K562 (cell line): Measurements from ENCODE around the gene DUS1L. TPM values are rescaled to one million over a fixed set of nuclear protein-coding genes. Genes with fewer than 3 reads are reported as not detected.

ENCODE experiments used
- BRD4 ChIP-seq: fragments of 200-600 bp; sonication (generic); IDR thresholded peaks from 2 replicates; pipeline ENCODE4 v1.6.1; 2017; ENCODE audit warnings: inconsistent platforms
- CEBPG ChIP-seq, 3 experiments: fragments of 200-800 bp in 1 of 3; sonication (Bioruptor generic) in 1 of 3; sonication (generic) in 1 of 3; formaldehyde crosslinking in 1 of 3; IDR thresholded peaks in 2 of 3; conservative IDR thresholded peaks in 1 of 3; 2 replicates each; pipeline versions ENCODE4 v1.6.1 to v1.8.0; 2016 to 2022; ENCODE audit warnings: missing compliant biosample characterization in 2 of 3, missing genetic modification characterization in 2 of 3, mild to moderate bottlenecking in 1 of 3, missing genetic modification reagents in 1 of 3
- DDX20 ChIP-seq: fragments of 450-650 bp; IDR thresholded peaks from 2 replicates; pipeline ENCODE4 v1.6.1; 2016; ENCODE audit warnings: missing genetic modification characterization, low read depth, mild to moderate bottlenecking, missing compliant biosample characterization, moderate library complexity
- DPF2 ChIP-seq: fragments of 450-650 bp; IDR thresholded peaks from 2 replicates; pipeline ENCODE4 v1.6.1; 2016
- KAT2B ChIP-seq: IDR thresholded peaks from one replicate; pipeline ENCODE4 v1.6.1; 2012; ENCODE audit warnings: low read depth, mild to moderate bottlenecking, control low read depth, inconsistent platforms, low read length, moderate library complexity
- L3MBTL2 ChIP-seq: fragments of 450-650 bp; IDR thresholded peaks from 2 replicates; pipeline ENCODE4 v1.6.1; 2016; ENCODE audit warnings: mild to moderate bottlenecking, moderate library complexity
- NELFE ChIP-seq: IDR thresholded peaks from 2 replicates; pipeline ENCODE4 v1.6.1; 2011; ENCODE audit warnings: mild to moderate bottlenecking; ENCODE audit not compliant: insufficient read depth, insufficient read length
- PHB2 ChIP-seq: fragments of 450-650 bp; IDR thresholded peaks from 2 replicates; pipeline ENCODE4 v1.6.1; 2017; ENCODE audit warnings: low read depth
- RAD21 ChIP-seq, 2 experiments: fragments of 250-450 bp in 1 of 2; fragments of 450-650 bp in 1 of 2; sonication (Bioruptor Pico) in 1 of 2; formaldehyde crosslinking in 1 of 2; IDR thresholded peaks in 1 of 2; conservative IDR thresholded peaks in 1 of 2; 2 replicates each; pipeline versions ENCODE4 v1.4.0 to v1.8.0; 2020 to 2022; ENCODE audit warnings: mild to moderate bottlenecking in 2 of 2, moderate library complexity in 1 of 2
- U2AF1 ChIP-seq: fragments of 200-400 bp; formaldehyde crosslinking; optimal IDR thresholded peaks from 2 replicates; pipeline ENCODE3; 2017; ENCODE audit warnings: mild to moderate bottlenecking, low read depth, low read length, moderate library complexity
- ZMIZ1 ChIP-seq, 2 experiments: fragments of 150-350 bp in 1 of 2; IDR thresholded peaks; 2 replicates each; pipeline ENCODE4 v1.6.1; 2012 to 2016; ENCODE audit warnings: low read depth in 2 of 2, low read length in 2 of 2, mild to moderate bottlenecking in 1 of 2, moderate library complexity in 1 of 2
- ZNF282 ChIP-seq: sonication (generic); formaldehyde crosslinking; IDR thresholded peaks from 2 replicates; pipeline ENCODE4 v1.8.1; 2023; ENCODE audit warnings: missing genetic modification reagents
- ZNF644 ChIP-seq: fragments of 200-800 bp; sonication (Bioruptor generic); IDR thresholded peaks from 2 replicates; pipeline ENCODE4 v1.6.1; 2016; ENCODE audit warnings: low read depth, missing genetic modification characterization, missing compliant biosample characterization
- ZNF830 ChIP-seq: fragments of 250-450 bp; sonication (Bioruptor Pico); IDR thresholded peaks from 2 replicates; pipeline ENCODE4 v1.5.0; 2021; ENCODE audit warnings: mild to moderate bottlenecking
- polyA plus RNA-seq, 8 experiments: library from polyadenylated mRNA; depleted of rRNA in 4 of 8; stranded (reverse) in 5 of 8; unstranded in 3 of 8; fragments of >200 nt; fragmentation: Nextera tagmentation in 2 of 8; fragmentation: Illumina TruSeq in 1 of 8; extraction: Ambion mirVana in 2 of 8; extraction: Trizol in 1 of 8; gene quantifications; 2 replicates each; pipeline versions ENCODE4 v1.2.1 to v1.2.3, GENCODE V29; 2011 to 2014; ENCODE audit warnings: inconsistent platforms in 1 of 8, missing spikeins in 1 of 8
- total RNA-seq, 7 experiments: library from RNA; depleted of rRNA in 6 of 7; stranded (reverse); fragments of >200 nt in 6 of 7; fragmentation: Illumina TruSeq in 2 of 7; extraction: Trizol in 2 of 7; gene quantifications; 2 replicates each; pipeline versions ENCODE4 v1.2.1 to v1.2.3, GENCODE V29; 2011 to 2021; ENCODE audit warnings: low replicate concordance in 1 of 7
- TF ChIP-seq, protein P1 (sequence below): sonication (generic); formaldehyde crosslinking; IDR thresholded peaks from 2 replicates; pipeline ENCODE4 v1.8.0; 2022; ENCODE audit warnings: missing genetic modification reagents, mild to moderate bottlenecking, moderate library complexity, borderline replicate concordance
- TF ChIP-seq, protein P2 (sequence below): fragments of 250-450 bp; sonication (Bioruptor Pico); IDR thresholded peaks from 2 replicates; pipeline ENCODE4 v1.8.0; 2021; ENCODE audit warnings: mild to moderate bottlenecking, moderate library complexity

Gene DUS1L
- total and polyA plus RNA-seq, 9 of the 15 experiments (the other 6 are each of a cell fraction or from before 2014, with no cell fraction given): 7.8 to 210 (median 83.9) TPM

- TF ChIP-seq NELFE: no peak
- no peak for TF ChIP-seq CEBPG (CRISPR knock-in tag; IDR thresholded peaks at IDR 0.05)
- TF ChIP-seq CEBPG (tag; conservative IDR thresholded peaks at IDR 0.05 in 1 of 2, IDR thresholded peaks at IDR 0.05 in 1 of 2): no peak
- TF ChIP-seq ZNF644 (tag): no peak
- TF ChIP-seq ZMIZ1 (IDR thresholded peaks at IDR 0.05; ENCODE audit: low read depth in 2 of 2, low read length in 2 of 2): no peak
- TF ChIP-seq DPF2: peak; percentile 19; the same call in 1 of the 2 replicates
- TF ChIP-seq ZNF830 (CRISPR knock-in tag): no peak
- no peak; a peak in 1 of 4 replicates for TF ChIP-seq RAD21 (CRISPR knock-in tag; conservative IDR thresholded peaks at IDR 0.05 in 1 of 2, IDR thresholded peaks at IDR 0.05 in 1 of 2)
- no peak for TF ChIP-seq DDX20 (tag)
- no peak for TF ChIP-seq PHB2
- peak; percentile 96 for TF ChIP-seq BRD4
- TF ChIP-seq ZNF282: no peak; the same call in none of the 2 replicates
- TF ChIP-seq U2AF1: peak; percentile 52
- TF ChIP-seq L3MBTL2: peak; percentile 90
- TF ChIP-seq, protein P1, sequence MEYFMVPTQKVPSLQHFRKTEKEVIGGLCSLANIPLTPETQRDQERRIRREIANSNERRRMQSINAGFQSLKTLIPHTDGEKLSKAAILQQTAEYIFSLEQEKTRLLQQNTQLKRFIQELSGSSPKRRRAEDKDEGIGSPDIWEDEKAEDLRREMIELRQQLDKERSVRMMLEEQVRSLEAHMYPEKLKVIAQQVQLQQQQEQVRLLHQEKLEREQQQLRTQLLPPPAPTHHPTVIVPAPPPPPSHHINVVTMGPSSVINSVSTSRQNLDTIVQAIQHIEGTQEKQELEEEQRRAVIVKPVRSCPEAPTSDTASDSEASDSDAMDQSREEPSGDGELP (CRISPR knock-in tag): peak; percentile 69
- TF ChIP-seq, protein P2, sequence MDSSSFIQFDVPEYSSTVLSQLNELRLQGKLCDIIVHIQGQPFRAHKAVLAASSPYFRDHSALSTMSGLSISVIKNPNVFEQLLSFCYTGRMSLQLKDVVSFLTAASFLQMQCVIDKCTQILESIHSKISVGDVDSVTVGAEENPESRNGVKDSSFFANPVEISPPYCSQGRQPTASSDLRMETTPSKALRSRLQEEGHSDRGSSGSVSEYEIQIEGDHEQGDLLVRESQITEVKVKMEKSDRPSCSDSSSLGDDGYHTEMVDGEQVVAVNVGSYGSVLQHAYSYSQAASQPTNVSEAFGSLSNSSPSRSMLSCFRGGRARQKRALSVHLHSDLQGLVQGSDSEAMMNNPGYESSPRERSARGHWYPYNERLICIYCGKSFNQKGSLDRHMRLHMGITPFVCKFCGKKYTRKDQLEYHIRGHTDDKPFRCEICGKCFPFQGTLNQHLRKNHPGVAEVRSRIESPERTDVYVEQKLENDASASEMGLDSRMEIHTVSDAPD (CRISPR knock-in tag): peak; percentile 36; the same call in 1 of the 2 replicates
- no peak for TF ChIP-seq KAT2B
These were observed 33.5 kb upstream of the DUS1L start (continued) for GRCh38 chr17:82098939-82099763.
